ENCODE measurements around the gene CNDP1.
"Not testable (repeated sequence)": the region's sequence is repeated elsewhere in the genome, so short reads cannot be mapped to it uniquely, and the experiment has no call there.

CNDP1 gene

GRCh38 chr18:74521068-74521725 lies 13.1 kb upstream of the CNDP1 start:
- no peak for DNase-seq

GRCh38 chr18:74522635-74523548 lies 11.4 kb upstream of the CNDP1 start:
- DNase-seq, result no peak

- DNase-seq, result no peak
These were observed 10.2 kb upstream of the CNDP1 start for GRCh38 chr18:74524097-74524496.

GRCh38 chr18:74524915-74525314 lies 9.4 kb upstream of the CNDP1 start:
- not testable (repeated sequence) for DNase-seq

GRCh38 chr18:74525741-74526140 lies 8.6 kb upstream of the CNDP1 start:
- no peak for DNase-seq

GRCh38 chr18:74526488-74526887 lies 7.8 kb upstream of the CNDP1 start:
- DNase-seq, result no peak

GRCh38 chr18:74528478-74528877 lies 5.8 kb upstream of the CNDP1 start:
- no peak for DNase-seq

- DNase-seq, result no peak
These were observed 5.4 kb upstream of the CNDP1 start for GRCh38 chr18:74528913-74529312.

- no peak for DNase-seq
These were observed 4.9 kb upstream of the CNDP1 start for GRCh38 chr18:74529378-74529777.

- no peak for DNase-seq
These were observed 4.3 kb upstream of the CNDP1 start for GRCh38 chr18:74529811-74530583.

GRCh38 chr18:74530584-74530862 lies 3.8 kb upstream of the CNDP1 start:
- DNase-seq, result no peak

GRCh38 chr18:74531043-74531442 lies 3.3 kb upstream of the CNDP1 start:
- no peak for DNase-seq

GRCh38 chr18:74532511-74533025 lies 1.7 kb upstream of the CNDP1 start:
- DNase-seq, result no peak

- DNase-seq, result no peak
These were observed 634 bp upstream of the CNDP1 start for GRCh38 chr18:74533666-74534065.

- no peak for DNase-seq
These were observed 815 bp downstream of the CNDP1 start for GRCh38 chr18:74534981-74535649.

- DNase-seq, result no peak
These were observed 5.0 kb downstream of the CNDP1 start for GRCh38 chr18:74539289-74539688.

GRCh38 chr18:74540652-74541421 lies 6.5 kb downstream of the CNDP1 start:
- DNase-seq, result no peak

GRCh38 chr18:74541703-74542555 lies 7.6 kb downstream of the CNDP1 start:
- no peak for DNase-seq

- no peak for DNase-seq
These were observed 10.6 kb downstream of the CNDP1 start for GRCh38 chr18:74544898-74545297.

- DNase-seq, result no peak
These were observed 11.7 kb downstream of the CNDP1 start for GRCh38 chr18:74546007-74546406.
